Astrocyte (in vitro differentiated cells and primary cell): ENCODE data around the gene KCNG4. TPM values are rescaled to one million over a fixed set of nuclear protein-coding genes. Genes with fewer than 3 reads are reported as not detected.

ENCODE experiments used
- DNase-seq: peaks from one replicate; pipeline ENCODE4 v3.0.0-alpha.2; 2010; ENCODE audit warnings: low read depth
- FAIRE-seq: peaks from 2 replicates; lab custom pipeline; 2011; peaks lifted over from hg19 to GRCh38; lab: Jason Lieb, UNC
- H2AFZ ChIP-seq: 2 replicates; pipeline ENCODE4 v1.6.0; 2012; ENCODE audit warnings: low read depth, low read length, inconsistent platforms
- H3K27ac ChIP-seq: 2 replicates; pipeline ENCODE4 v1.5.1; 2011; ENCODE audit warnings: low read depth, low read length, inconsistent platforms
- H3K27me3 ChIP-seq: 2 replicates; pipeline ENCODE4 v1.6.0; 2011; ENCODE audit warnings: low read length, inconsistent platforms; ENCODE audit not compliant: insufficient read depth
- H3K36me3 ChIP-seq: 2 replicates; pipeline ENCODE4 v1.5.1; 2011; ENCODE audit warnings: low read length, inconsistent platforms; ENCODE audit not compliant: insufficient read depth
- H3K4me1 ChIP-seq: 2 replicates; pipeline ENCODE4 v1.5.1; 2011; ENCODE audit warnings: low read length, inconsistent platforms; ENCODE audit not compliant: insufficient read depth
- H3K4me2 ChIP-seq: 2 replicates; pipeline ENCODE4 v1.6.0; 2012; ENCODE audit warnings: low read length, inconsistent platforms
- H3K4me3 ChIP-seq: 2 replicates; pipeline ENCODE4 v1.5.1; 2011; ENCODE audit warnings: low read depth, mild to moderate bottlenecking, low read length, inconsistent platforms; ENCODE audit not compliant: insufficient read depth
- H3K79me2 ChIP-seq: 2 replicates; pipeline ENCODE4 v1.6.0; 2012; ENCODE audit warnings: mild to moderate bottlenecking, low read length, inconsistent platforms; ENCODE audit not compliant: insufficient read depth
- H3K9ac ChIP-seq: 2 replicates; pipeline ENCODE4 v1.6.0; 2012; ENCODE audit warnings: mild to moderate bottlenecking, low read length, inconsistent platforms
- H3K9me3 ChIP-seq: 2 replicates; pipeline ENCODE4 v1.5.1; 2012; ENCODE audit warnings: low read depth, mild to moderate bottlenecking, low read length, inconsistent platforms; ENCODE audit not compliant: insufficient read depth
- H4K20me1 ChIP-seq: 2 replicates; pipeline ENCODE4 v1.6.0; 2012; ENCODE audit warnings: low read length, inconsistent platforms; ENCODE audit not compliant: insufficient read depth
- H3K27ac Mint-ChIP-seq: one replicate; pipeline ENCODE4 v1.8.0; 2021; ENCODE audit warnings: mild to moderate bottlenecking, mixed read lengths; ENCODE audit not compliant: unreplicated experiment
- H3K27me3 Mint-ChIP-seq: one replicate; pipeline ENCODE4 v1.8.0; 2021; ENCODE audit warnings: low read depth, mixed read lengths; ENCODE audit not compliant: unreplicated experiment
- H3K36me3 Mint-ChIP-seq: one replicate; pipeline ENCODE4 v1.8.0; 2021; ENCODE audit warnings: low read depth, mixed read lengths; ENCODE audit not compliant: unreplicated experiment
- H3K4me1 Mint-ChIP-seq: one replicate; pipeline ENCODE4 v1.8.0; 2021; ENCODE audit warnings: low read depth, mixed read lengths; ENCODE audit not compliant: unreplicated experiment
- H3K4me3 Mint-ChIP-seq: one replicate; pipeline ENCODE4 v1.8.0; 2021; ENCODE audit warnings: mild to moderate bottlenecking, moderate library complexity, mixed read lengths; ENCODE audit not compliant: unreplicated experiment
- H3K9me3 Mint-ChIP-seq: one replicate; pipeline ENCODE4 v1.8.0; 2021; ENCODE audit warnings: mild to moderate bottlenecking, mixed read lengths; ENCODE audit not compliant: unreplicated experiment
- CTCF ChIP-seq: IDR thresholded peaks from 2 replicates; pipeline ENCODE4 v1.5.1; 2011; ENCODE audit warnings: low read depth, mild to moderate bottlenecking, inconsistent platforms, low read length, moderate library complexity; ENCODE audit not compliant: insufficient read depth
- EZH2 ChIP-seq: IDR thresholded peaks from 2 replicates; pipeline ENCODE4 v1.6.1; 2012; ENCODE audit warnings: mild to moderate bottlenecking, low read length, inconsistent platforms; ENCODE audit not compliant: insufficient read depth
- total RNA-seq: library from RNA; stranded (reverse); gene quantifications from 2 replicates; pipeline ENCODE4 v1.2.1, GENCODE V29; 2021

The KCNG4 gene
- total RNA-seq, 1 donor from 2014 or later = not detected

GRCh38 chr16:84179612-84180320 lies 60.0 kb downstream of the KCNG4 start:
- Mint-ChIP-seq H3K4me1 (peaks cover 34% of the 10 kb centered on the region), H3K4me3 (no peak overlapping the region), H3K36me3 (peaks cover 11% of the 10 kb centered on the region), H3K27ac (no peak overlapping the region), H3K27me3 (no peaks in the 10 kb centered on the region), H3K9me3 (no peaks in the 10 kb centered on the region)
- peaks cover 18% of the 10 kb centered on the region for H3K4me1 ChIP-seq
- H3K27me3 ChIP-seq = no peaks in the 10 kb centered on the region
- no peaks in the 10 kb centered on the region for H3K36me3 ChIP-seq
- DNase-seq (no peak), FAIRE-seq (no peak)
- H3K9me3 ChIP-seq = no peaks in the 10 kb centered on the region
- H3K4me2 ChIP-seq = no peak overlapping the region
- H3K27ac ChIP-seq = no peak overlapping the region
- no peak overlapping the region for H2AFZ ChIP-seq
- peaks cover 46% of the 10 kb centered on the region for H4K20me1 ChIP-seq
- no peak overlapping the region for H3K4me3 ChIP-seq
- H3K79me2 ChIP-seq = peaks cover 21% of the 10 kb centered on the region
- no peak overlapping the region for H3K9ac ChIP-seq
- TF ChIP-seq EZH2 (no peak), CTCF (no peak)

- no peak for FAIRE-seq
- no peak overlapping the region for H2AFZ ChIP-seq
- Mint-ChIP-seq H3K27me3 (no peaks in the 10 kb centered on the region), H3K9me3 (no peaks in the 10 kb centered on the region), H3K4me1 (peaks cover 34% of the 10 kb centered on the region), H3K36me3 (peaks cover 9% of the 10 kb centered on the region), H3K4me3 (no peak overlapping the region), H3K27ac (no peak overlapping the region)
- H4K20me1 ChIP-seq = peaks cover 39% of the 10 kb centered on the region
- no peak overlapping the region for H3K9ac ChIP-seq
- H3K4me1 ChIP-seq = peaks cover 18% of the 10 kb centered on the region
- no peak for TF ChIP-seq EZH2
- no peak for TF ChIP-seq CTCF
- no peaks in the 10 kb centered on the region for H3K27me3 ChIP-seq
- no peaks in the 10 kb centered on the region for H3K36me3 ChIP-seq
- peaks cover 14% of the 10 kb centered on the region for H3K79me2 ChIP-seq
- no peak overlapping the region for H3K27ac ChIP-seq
- DNase-seq = no peak
- no peak overlapping the region for H3K4me3 ChIP-seq
- H3K9me3 ChIP-seq = no peaks in the 10 kb centered on the region
- no peak overlapping the region for H3K4me2 ChIP-seq
These were observed 60.8 kb downstream of the KCNG4 start for GRCh38 chr16:84178892-84179611.
